ENCODE data around the gene NCOR2.

Gene NCOR2

DNA sequence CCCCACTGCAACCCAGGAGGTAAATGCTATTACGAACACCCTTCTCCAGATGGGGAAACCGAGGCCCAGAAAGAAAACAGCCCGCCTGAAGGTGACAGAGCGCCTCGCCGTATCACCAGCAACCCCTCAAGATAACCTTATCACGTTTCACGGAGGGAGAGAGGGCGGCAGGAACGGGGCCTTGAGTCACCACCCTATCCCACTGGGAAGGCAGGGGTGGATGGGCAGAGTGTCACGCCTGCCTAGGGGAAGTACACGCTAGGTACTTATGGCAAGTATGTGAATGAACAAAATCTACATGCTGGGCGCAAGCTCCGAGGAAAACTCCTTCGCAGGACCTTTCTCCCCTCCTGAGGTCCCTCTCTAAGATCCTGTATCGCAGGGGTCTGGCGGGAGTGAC is 17.8 kb downstream of the NCOR2 start:
- no peak for DNase-seq (ENCODE audit: low read depth in 1 of 2, low spot score in 1 of 2)
- in situ Hi-C loops (cut with HindIII; ENCODE audit: low pct_unique_long_range_greater_than_20kb, low sequenced_read_pairs) = no loop called here
- TF ChIP-seq JUND (IDR thresholded peaks at IDR 0.05; ENCODE audit: low read depth) = no peak

DNA sequence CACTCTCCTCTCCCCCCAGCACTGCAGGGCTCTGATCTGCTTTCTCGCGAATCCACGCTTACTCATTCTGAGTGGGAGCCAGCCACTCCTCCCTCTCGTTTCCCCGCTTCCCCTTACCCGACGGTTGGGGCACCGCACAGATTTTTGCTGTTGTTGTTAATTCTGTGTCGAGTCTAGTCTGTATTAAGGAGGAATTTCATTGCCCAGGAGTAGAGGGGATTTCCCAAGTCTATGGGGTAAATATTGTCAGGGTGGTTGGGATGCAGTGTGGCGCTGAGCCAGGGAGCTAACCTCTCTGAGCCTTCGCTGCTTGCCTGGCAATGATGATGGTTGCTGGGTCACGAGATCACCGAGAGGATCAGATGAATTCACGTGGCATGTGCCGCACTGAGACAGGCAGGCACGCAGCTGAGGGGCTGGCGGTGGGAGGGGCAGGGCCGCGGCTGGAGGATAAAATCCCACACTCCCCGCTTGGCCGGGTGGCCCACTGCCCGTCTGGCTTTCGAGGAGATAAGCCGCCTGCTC is 18.5 kb downstream of the NCOR2 start:
- no peak for DNase-seq (ENCODE audit: low read depth in 1 of 2, low spot score in 1 of 2)
- no peak for TF ChIP-seq JUND (IDR thresholded peaks at IDR 0.05; ENCODE audit: low read depth)
- in situ Hi-C loops (cut with HindIII; ENCODE audit: low pct_unique_long_range_greater_than_20kb, low sequenced_read_pairs) = no loop called here

DNA sequence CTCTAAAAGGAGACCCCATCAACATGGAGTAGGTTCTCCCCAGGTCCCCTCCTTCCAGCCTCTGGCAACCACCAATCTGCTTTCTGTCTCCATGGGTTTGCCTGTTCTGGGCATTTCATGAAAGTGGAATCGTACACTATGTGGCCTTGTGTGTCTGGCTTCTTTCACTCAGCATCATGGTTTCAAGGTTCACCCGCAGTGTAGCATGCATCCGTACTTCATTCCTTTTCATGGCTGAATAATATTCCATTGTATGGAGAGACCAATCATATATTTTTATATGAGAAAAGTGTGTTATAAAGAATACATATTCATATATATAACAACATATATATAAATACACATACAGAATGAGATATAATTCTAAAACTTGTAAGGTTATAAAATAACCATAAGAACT is 19.8 kb downstream of the NCOR2 start:
- no peak for TF ChIP-seq JUND (IDR thresholded peaks at IDR 0.05; ENCODE audit: low read depth)
- DNase-seq (ENCODE audit: low read depth in 1 of 2, low spot score in 1 of 2) = no peak
- in situ Hi-C loops (cut with HindIII; ENCODE audit: low pct_unique_long_range_greater_than_20kb, low sequenced_read_pairs) = no loop called here

DNA sequence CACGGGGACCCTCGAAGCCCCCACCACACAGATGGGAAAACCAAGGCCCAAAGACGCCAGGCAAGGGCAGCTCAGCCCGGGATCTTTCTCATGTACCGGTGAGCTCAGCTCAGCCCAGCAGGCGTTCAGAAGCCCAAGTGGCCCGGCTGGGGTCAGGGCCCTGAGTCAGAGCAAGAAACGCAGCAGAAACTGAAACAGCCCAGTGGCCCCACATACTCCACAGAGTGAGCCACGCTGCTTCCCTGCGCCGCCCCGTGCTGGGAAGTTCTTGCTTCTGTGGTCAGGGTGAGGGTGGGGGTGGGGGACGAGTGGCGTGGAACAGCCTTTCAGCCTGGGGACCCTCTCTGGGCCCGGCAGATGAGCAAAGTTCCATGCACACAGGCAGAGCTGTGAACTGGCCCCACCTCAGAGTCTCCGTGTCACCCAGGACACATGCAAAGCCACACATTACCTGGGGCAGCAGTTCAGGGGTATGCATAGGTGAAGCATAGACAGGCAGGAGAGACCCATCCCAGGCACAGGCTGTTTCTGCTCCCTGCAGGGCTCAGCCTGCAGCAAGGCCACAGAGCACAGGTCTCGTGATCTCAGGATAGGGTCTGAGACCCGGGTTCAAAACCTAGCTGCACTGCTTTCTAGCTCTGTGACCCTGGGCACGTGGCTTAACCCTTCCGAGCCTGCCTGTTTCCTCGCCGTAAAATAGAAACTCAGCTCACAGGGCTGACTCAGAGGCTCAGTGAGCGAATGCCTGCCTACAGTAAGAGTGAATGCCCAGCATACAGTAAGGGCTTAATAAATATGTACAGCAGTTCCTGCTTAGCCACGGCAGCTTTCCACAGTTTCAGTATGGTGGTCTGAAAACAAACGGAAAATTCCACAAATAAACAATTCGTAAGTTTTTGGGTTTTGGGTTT is 21.6 kb downstream of the NCOR2 start:
- no peak for TF ChIP-seq JUND (IDR thresholded peaks at IDR 0.05; ENCODE audit: low read depth)
- in situ Hi-C loops (cut with HindIII; ENCODE audit: low pct_unique_long_range_greater_than_20kb, low sequenced_read_pairs) = no loop called here
- no peak for DNase-seq (ENCODE audit: low read depth in 1 of 2, low spot score in 1 of 2)

DNA sequence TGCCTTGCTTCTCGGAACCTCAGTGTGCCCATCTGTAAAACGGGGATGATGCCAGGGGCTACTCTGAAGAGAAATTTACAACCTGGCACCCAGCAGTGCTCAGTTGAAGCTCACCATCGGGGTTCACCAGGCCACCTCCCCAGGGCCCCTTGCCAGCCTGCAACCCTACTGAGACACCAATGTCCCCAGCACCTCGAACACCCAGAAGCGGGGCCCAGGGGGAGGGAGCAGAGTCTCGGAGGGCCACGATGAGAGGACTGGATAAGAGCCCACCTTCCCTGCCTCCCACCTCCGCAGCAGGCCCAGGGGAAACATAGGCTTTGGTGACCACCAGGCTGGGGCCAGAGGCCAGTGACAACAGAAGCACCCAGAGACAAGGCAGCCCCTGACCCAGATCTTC is 22.4 kb downstream of the NCOR2 start:
- in situ Hi-C loops (cut with HindIII; ENCODE audit: low pct_unique_long_range_greater_than_20kb, low sequenced_read_pairs) = no loop called here
- no peak for TF ChIP-seq JUND (IDR thresholded peaks at IDR 0.05; ENCODE audit: low read depth)
- DNase-seq (ENCODE audit: low read depth in 1 of 2, low spot score in 1 of 2) = no peak

DNA sequence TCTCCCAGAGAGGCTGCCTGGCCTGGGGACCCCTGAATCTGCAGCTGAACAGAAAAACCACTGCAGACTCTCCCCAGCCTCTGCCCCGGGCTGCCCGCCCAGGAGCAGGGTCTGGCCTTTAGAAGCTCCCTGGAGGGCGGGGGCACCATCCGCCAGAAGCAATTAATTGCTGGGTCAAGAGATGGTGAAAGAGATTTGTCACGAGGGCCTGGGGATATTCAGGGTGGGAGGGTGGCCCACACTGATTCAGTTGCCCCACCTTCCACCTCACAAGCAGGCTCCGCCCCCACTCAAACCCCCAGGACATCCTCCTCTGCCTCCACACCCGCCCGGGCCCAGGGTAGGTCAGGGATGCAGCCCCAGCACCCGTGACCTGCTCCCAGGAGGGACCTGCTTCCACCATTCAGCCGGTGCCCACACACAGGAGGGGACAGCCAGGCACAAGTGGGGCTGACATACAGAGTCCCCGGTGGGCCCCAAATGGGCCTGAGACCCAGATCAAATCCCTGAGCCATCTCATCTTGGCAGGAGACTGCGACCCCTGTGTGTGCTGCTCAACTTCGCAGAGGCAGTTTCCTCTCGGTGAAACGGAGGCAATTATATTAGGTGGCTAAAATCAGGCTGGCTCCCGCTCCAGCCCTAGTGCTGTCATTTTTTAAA is 23.0 kb downstream of the NCOR2 start:
- in situ Hi-C loops (cut with HindIII; ENCODE audit: low pct_unique_long_range_greater_than_20kb, low sequenced_read_pairs) = no loop called here
- DNase-seq (ENCODE audit: low read depth in 1 of 2, low spot score in 1 of 2) = no peak
- no peak for TF ChIP-seq JUND (IDR thresholded peaks at IDR 0.05; ENCODE audit: low read depth)

DNA sequence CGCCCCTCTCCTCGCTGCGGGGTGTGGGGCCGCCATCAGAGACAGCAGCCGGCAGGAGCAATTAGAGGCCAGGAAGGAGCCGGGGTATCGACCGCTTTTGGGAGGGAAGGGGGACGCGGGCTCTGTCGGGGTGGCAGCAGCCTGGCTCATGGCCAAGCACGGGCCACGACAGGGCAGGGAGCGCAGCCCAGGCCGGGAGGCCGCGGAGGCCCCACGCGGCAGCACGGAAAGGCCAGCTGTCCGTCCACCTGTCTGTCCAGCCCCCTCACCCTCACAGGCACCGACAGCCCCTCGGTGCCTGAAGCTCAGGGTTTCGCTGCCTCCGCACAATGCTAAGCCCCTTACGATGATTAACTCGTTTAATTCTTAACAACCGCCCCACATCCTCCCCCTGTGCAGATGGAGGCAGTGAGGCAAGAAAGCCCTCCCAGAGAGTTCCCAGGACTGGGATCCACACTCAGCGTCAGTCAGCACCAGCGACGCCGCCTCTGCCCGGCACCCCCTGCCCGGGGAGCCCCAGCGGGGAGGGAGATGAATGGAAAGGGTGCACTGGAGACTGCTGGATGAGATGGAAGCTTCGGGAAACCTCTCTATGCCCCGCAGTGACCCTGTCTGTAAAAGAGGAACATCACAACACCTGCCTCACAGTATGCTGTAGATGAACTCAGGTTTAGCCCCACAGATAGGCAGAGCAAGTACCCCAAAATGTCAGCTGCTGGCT is 23.7 kb downstream of the NCOR2 start:
- in situ Hi-C loops (cut with HindIII; ENCODE audit: low pct_unique_long_range_greater_than_20kb, low sequenced_read_pairs) = no loop called here
- DNase-seq (ENCODE audit: low read depth in 1 of 2, low spot score in 1 of 2) = no peak
- no peak for TF ChIP-seq JUND (IDR thresholded peaks at IDR 0.05; ENCODE audit: low read depth)

DNA sequence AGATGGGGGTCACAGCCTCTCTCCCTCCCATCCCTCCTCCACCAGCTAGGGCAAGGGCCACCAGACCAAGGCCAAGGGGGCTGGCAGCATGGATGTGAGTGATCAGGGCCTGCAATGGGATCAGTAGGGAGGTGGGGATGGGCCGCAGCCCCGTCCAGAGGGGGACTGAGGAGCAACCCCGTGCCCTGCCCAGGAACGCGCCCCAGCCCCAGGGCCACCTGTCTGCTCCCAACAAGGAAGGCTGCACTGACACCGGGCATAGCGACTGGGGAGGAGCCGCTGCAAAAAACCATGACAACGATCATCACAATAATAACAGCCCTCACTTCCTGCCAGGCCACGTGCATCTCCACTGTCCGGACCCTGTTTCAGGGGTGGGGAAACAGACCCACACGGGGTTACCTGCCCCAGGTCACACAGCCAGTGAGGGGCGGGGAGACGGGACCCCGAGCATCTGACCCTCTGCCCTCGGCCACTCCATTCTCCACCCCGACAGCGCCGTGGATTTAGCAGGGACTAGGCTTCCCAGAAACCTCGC is 24.3 kb downstream of the NCOR2 start:
- TF ChIP-seq JUND (IDR thresholded peaks at IDR 0.05; ENCODE audit: low read depth) = no peak
- in situ Hi-C loops (cut with HindIII; ENCODE audit: low pct_unique_long_range_greater_than_20kb, low sequenced_read_pairs) = no loop called here
- no peak for DNase-seq (ENCODE audit: low read depth in 1 of 2, low spot score in 1 of 2)

DNA sequence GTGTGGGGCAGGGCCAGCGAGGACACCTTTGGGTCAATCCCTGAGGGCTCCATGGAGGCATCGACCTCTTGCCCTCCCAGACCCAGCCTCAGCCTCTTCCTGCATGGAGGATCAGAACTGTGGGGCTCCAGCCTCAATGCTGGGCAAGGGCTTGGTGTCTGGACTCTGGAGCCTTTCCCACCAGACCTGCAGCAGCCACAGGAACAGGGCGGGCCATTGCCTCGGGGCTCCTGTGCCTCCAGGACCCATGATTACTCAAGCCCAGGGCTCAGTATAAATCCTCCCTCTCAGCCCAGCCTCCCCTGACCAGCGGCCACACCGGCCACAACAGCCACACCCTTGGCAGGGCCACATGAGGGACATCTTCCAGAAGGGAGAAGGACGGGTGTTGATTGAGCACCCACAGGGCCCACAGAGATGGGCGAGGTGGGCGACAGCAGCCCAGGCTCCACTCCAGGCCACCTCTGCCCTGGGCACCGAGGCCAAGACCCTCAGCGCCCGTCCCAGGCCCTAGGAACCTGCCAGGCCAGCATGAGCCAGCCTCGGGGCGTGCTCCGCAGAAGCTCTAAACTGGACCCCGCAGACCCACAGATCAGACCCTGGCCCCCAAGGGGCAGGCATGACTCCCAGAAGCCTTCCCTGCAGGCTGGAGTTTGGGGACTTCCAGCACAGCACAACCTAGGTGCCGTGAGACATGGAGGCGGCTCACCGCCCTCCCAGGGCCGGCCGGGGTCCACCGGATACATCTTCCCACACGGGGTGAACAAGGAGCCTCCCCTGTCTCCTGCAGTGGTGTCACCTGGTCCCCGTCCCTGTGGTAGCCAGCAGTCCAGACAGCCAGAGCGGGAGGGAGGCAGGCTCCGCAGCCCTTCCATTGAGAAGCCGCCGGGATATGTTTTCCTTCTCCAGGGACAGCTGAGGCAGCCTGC is 25.1 kb downstream of the NCOR2 start:
- no peak for TF ChIP-seq JUND (IDR thresholded peaks at IDR 0.05; ENCODE audit: low read depth)
- in situ Hi-C loops (cut with HindIII; ENCODE audit: low pct_unique_long_range_greater_than_20kb, low sequenced_read_pairs) = no loop called here
- DNase-seq (ENCODE audit: low read depth in 1 of 2, low spot score in 1 of 2) = no peak

DNA sequence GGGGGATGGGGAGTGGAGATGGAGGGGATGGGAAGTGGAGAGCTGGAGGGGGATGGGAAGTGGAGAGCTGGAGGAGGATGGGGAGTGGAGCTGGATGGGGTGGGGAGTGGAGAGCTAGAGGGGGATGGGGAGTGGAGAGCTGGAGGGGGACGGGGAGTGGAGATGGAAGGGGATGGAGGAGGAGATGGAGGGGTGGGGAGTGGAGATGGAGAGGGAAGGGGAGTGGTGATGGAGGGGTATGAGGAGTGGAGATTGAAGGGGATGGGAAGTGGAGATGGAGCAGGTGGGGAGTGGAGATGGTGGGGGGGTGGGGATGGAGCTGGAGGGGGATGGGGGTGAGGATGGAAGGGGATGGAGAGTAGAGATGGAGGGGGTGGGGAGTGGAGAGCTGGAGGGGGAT is 26.1 kb downstream of the NCOR2 start:
- no peak for DNase-seq (ENCODE audit: low read depth in 1 of 2, low spot score in 1 of 2)
- no peak for TF ChIP-seq JUND (IDR thresholded peaks at IDR 0.05; ENCODE audit: low read depth)
- in situ Hi-C loops (cut with HindIII; ENCODE audit: low pct_unique_long_range_greater_than_20kb, low sequenced_read_pairs) = no loop called here

DNA sequence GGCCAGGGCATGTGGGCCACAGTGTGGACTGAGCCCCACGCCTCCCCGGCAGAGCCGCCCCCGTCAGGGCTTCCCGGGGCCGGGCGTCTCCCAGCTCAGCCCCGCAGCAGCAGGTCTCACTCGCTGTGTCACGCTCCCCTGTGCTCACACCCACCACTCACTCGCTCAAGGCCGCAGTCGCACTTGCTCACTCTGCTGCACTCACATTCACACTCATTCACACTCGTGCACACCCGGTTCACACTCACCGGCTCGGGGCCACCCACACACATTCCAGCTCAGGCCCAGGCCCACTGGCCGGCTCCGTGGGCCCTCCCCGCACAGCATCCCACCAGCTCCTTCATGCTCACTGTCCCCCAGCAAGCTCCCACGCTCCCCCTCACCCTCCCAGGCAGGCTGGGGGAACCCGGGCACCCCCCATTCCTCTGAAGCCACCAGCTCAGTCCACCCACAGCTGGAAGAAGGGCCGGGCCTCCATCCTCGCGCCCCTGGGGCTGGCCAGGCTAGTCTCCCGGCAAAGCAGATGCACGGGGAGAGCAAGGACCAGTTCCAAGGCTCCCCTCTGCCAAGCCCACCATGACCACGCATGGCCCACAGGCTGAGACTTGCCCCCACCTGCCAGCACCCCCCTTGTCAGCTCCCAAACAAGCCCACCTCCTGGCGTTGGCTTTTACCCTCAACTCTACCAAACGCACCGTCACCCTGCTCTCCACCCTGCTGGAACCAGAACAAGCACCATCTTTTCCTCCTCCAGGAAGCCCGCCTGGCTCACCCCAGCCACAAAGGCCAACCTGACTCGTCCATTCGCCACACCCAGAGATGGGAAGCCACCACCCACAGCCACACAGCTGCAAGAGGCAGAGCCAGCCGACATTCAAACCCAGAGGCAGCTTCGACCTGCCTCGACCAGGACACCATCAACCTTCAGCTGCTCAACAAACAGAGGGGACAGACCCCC is 28.0 kb downstream of the NCOR2 start:
- DNase-seq (ENCODE audit: low read depth in 1 of 2, low spot score in 1 of 2) = no peak
- no peak for TF ChIP-seq JUND (IDR thresholded peaks at IDR 0.05; ENCODE audit: low read depth)
- in situ Hi-C loops (cut with HindIII; ENCODE audit: low pct_unique_long_range_greater_than_20kb, low sequenced_read_pairs) = no loop called here

All from T47D (cell line).